SU-DHL-6 (cell line): ENCODE measurements around the gene STARD3NL.
"Not testable (repeated sequence)": the region's sequence is repeated elsewhere in the genome, so short reads cannot be mapped to it uniquely, and the experiment has no call there.

Experiments used
- H2AFZ ChIP-seq: fragments of 200-600 bp; sonication (generic); 2 replicates; pipeline ENCODE4 v1.6.1; 2014; ENCODE audit warnings: low read depth, mild to moderate bottlenecking, moderate library complexity, mixed read lengths, antibody characterized with exemption, low read length; ENCODE audit not compliant: severe bottlenecking
- H3F3A ChIP-seq: fragments of 200-600 bp; shearing (Covaris generic); 2 replicates; pipeline ENCODE4 v1.6.0; 2016; ENCODE audit warnings: antibody characterized with exemption, mild to moderate bottlenecking; ENCODE audit not compliant: insufficient read depth
- H3K27ac ChIP-seq: fragments of 200-600 bp; sonication (generic); 2 replicates; pipeline ENCODE4 v1.5.1; 2016; ENCODE audit warnings: low read depth, mild to moderate bottlenecking, low read length, moderate library complexity, mixed read lengths
- H3K27me3 ChIP-seq: fragments of 200-600 bp; sonication (generic), shearing (Covaris generic); 2 replicates; pipeline ENCODE4 v1.6.0; 2014; ENCODE audit warnings: mild to moderate bottlenecking, low read length
- H3K36me3 ChIP-seq: fragments of 200-600 bp; sonication (generic); 2 replicates; pipeline ENCODE4 v1.6.1; 2014; ENCODE audit warnings: mild to moderate bottlenecking, low read length, mixed read lengths
- H3K4me2 ChIP-seq: fragments of 300-600, 200-600 bp; shearing (Covaris generic), sonication (generic); 2 replicates; pipeline ENCODE4 v1.6.0; 2014; ENCODE audit warnings: low read length, low read depth, mild to moderate bottlenecking; ENCODE audit not compliant: poor library complexity, severe bottlenecking
- H3K4me3 ChIP-seq: fragments of 200-600 bp; sonication (generic); 2 replicates; pipeline ENCODE4 v1.5.1; 2014; ENCODE audit warnings: antibody characterized with exemption, low read length, mild to moderate bottlenecking, mixed read lengths; ENCODE audit not compliant: insufficient read depth, poor library complexity, severe bottlenecking
- H3K79me2 ChIP-seq: fragments of 200-600 bp; sonication (generic); 2 replicates; pipeline ENCODE4 v1.6.1; 2014; ENCODE audit warnings: mild to moderate bottlenecking, low read length, moderate library complexity; ENCODE audit not compliant: insufficient read depth
- H3K9ac ChIP-seq: fragments of 200-600 bp; sonication (generic); 2 replicates; pipeline ENCODE4 v1.7.0; 2014; ENCODE audit warnings: mild to moderate bottlenecking, low read length
- H3K9me2 ChIP-seq: fragments of 200-600 bp; sonication (generic); replicated peaks from 2 replicates; pipeline ENCODE4 v1.6.1; 2014; ENCODE audit warnings: low read length; ENCODE audit not compliant: insufficient read depth
- H3K9me3 ChIP-seq: fragments of 200-600 bp; sonication (generic); 2 replicates; pipeline ENCODE4 v1.6.1; 2014; ENCODE audit warnings: low read length, mixed read lengths; ENCODE audit not compliant: insufficient read depth
- H4K20me1 ChIP-seq: fragments of 200-600 bp; sonication (generic); 2 replicates; pipeline ENCODE4 v1.6.1; 2014; ENCODE audit warnings: low read depth, mild to moderate bottlenecking, antibody characterized with exemption, low read length, moderate library complexity, mixed read lengths
- CTCF ChIP-seq: fragments of 200-600 bp; sonication (generic); IDR thresholded peaks from one replicate; pipeline ENCODE4 v1.5.1; 2017; ENCODE audit warnings: antibody characterized with exemption, mild to moderate bottlenecking, low read length, moderate library complexity; ENCODE audit not compliant: insufficient read depth, poor library complexity, severe bottlenecking
- EZH2phosphoT487 ChIP-seq: fragments of 200-600 bp; sonication (generic), shearing (Covaris generic); conservative IDR thresholded peaks from 2 replicates; pipeline ENCODE4 v1.6.1; 2018; ENCODE audit warnings: mild to moderate bottlenecking, antibody characterized with exemption, low read length, moderate library complexity, mixed read lengths

Gene STARD3NL

GRCh38 chr7:38257350-38257677 lies 79.3 kb downstream of the STARD3NL start:
- H3K9ac ChIP-seq, result no peak overlapping the region
- TF ChIP-seq EZH2phosphoT487 (no peak), CTCF (no peak)
- no peaks in the 10 kb centered on the region for H3F3A ChIP-seq
- H3K36me3 ChIP-seq, result no peaks in the 10 kb centered on the region
- no peaks in the 10 kb centered on the region for H4K20me1 ChIP-seq
- no peak overlapping the region for H3K4me2 ChIP-seq
- no peak overlapping the region for H2AFZ ChIP-seq
- no peak overlapping the region for H3K27ac ChIP-seq
- no peaks in the 10 kb centered on the region for H3K79me2 ChIP-seq
- no peak overlapping the region for H3K4me3 ChIP-seq
- no peaks in the 10 kb centered on the region for H3K9me2 ChIP-seq
- no peaks in the 10 kb centered on the region for H3K27me3 ChIP-seq
- H3K9me3 ChIP-seq, result no peaks in the 10 kb centered on the region

- H3K9me3 ChIP-seq, H3K4me3 ChIP-seq, H3K27ac ChIP-seq, H3K36me3 ChIP-seq, H2AFZ ChIP-seq, H3K4me2 ChIP-seq, H3K27me3 ChIP-seq, H3K9ac ChIP-seq, H3K9me2 ChIP-seq, H3K79me2 ChIP-seq, H4K20me1 ChIP-seq, H3F3A ChIP-seq: not testable (repeated sequence)
These were observed 81.1 kb downstream of the STARD3NL start for GRCh38 chr7:38259157-38259556.

- H3K27me3 ChIP-seq, H3F3A ChIP-seq, H3K4me3 ChIP-seq, H3K79me2 ChIP-seq, H2AFZ ChIP-seq, H3K9ac ChIP-seq, H3K4me2 ChIP-seq, H3K9me2 ChIP-seq, H3K9me3 ChIP-seq, H3K27ac ChIP-seq, H3K36me3 ChIP-seq, H4K20me1 ChIP-seq: not testable (repeated sequence)
These were observed 83.6 kb downstream of the STARD3NL start for GRCh38 chr7:38261601-38262000.

DNA sequence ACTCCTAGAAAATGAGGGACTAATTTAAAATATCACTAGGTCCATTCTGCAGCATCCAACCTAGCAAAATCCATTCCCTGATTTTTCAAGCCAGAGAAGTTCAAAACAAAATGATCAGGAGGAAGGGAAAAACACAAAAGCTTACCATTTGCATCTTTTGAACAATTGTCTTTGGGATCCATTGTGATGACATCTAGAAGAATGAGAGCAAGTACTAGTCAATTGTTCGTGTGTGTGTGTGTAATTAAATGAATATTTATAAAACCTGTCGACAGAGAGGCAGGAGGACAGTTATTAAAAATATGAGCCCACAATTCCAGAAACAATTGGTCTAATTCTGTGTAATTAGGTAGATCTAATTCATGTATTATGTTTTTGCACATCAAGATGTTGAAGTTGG lies 84.0 kb downstream of the STARD3NL start:
- not testable (repeated sequence) for H3K9ac ChIP-seq, H3K79me2 ChIP-seq, H3F3A ChIP-seq, H3K9me2 ChIP-seq, H3K9me3 ChIP-seq, H3K27me3 ChIP-seq, H3K36me3 ChIP-seq, H3K4me3 ChIP-seq, H3K4me2 ChIP-seq, H2AFZ ChIP-seq, H4K20me1 ChIP-seq, H3K27ac ChIP-seq

GRCh38 chr7:38262545-38262944 lies 84.5 kb downstream of the STARD3NL start:
- H4K20me1 ChIP-seq, result no peaks in the 10 kb centered on the region
- no peak overlapping the region for H2AFZ ChIP-seq
- no peaks in the 10 kb centered on the region for H3K36me3 ChIP-seq
- no peak overlapping the region for H3K27ac ChIP-seq
- H3K79me2 ChIP-seq, result no peaks in the 10 kb centered on the region
- no peaks in the 10 kb centered on the region for H3K27me3 ChIP-seq
- no peak for TF ChIP-seq CTCF
- TF ChIP-seq EZH2phosphoT487, result no peak
- no peak overlapping the region for H3K9ac ChIP-seq
- H3K9me2 ChIP-seq, result no peaks in the 10 kb centered on the region
- H3K4me3 ChIP-seq, result no peak overlapping the region
- no peaks in the 10 kb centered on the region for H3F3A ChIP-seq
- no peak overlapping the region for H3K4me2 ChIP-seq
- H3K9me3 ChIP-seq, result no peaks in the 10 kb centered on the region

DNA sequence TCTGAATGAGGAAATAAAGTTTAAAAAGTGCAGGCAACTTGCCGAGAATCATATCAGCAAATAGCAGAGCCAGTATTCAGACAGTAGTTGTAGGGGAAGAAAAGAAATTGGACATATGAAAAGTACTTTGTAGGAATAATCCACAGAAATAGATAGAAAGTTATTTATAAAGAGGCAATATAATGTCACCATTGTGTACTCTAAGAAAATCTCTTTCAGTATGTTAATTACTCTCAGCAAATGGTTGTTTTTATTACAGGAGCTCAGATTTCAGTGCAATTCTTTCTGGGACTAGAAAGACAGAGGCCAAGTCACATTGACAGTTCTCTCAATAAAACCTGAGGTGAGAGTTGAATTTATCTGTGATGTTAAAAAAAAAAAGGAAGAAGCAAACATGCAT lies 85.2 kb downstream of the STARD3NL start:
- H2AFZ ChIP-seq, H3K79me2 ChIP-seq, H3K36me3 ChIP-seq, H3K27me3 ChIP-seq, H3K9me2 ChIP-seq, H3K27ac ChIP-seq, H3K4me2 ChIP-seq, H3K9ac ChIP-seq, H3F3A ChIP-seq, H4K20me1 ChIP-seq, H3K4me3 ChIP-seq, H3K9me3 ChIP-seq: not testable (repeated sequence)

DNA sequence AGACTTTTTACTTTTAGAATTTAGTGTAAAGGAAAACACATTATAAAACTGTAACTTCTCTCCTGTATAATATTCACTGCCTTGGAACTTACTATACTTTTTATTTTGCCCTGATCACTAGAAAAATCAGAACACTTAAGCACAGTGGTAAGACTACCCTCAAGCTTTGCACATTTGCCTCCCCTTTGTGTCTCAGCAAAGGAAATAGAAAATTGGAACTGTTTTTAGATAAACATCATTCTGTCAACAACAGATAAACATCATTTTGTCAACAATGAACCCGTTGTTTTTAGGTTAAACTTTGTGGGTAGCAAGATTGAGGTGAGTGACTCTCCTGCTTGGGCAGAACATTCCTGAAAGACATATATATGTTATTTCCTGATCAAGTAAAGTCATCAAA lies 86.6 kb downstream of the STARD3NL start:
- H2AFZ ChIP-seq, H3K27ac ChIP-seq, H3K27me3 ChIP-seq, H3K4me2 ChIP-seq, H3F3A ChIP-seq, H3K9me2 ChIP-seq, H4K20me1 ChIP-seq, H3K9me3 ChIP-seq, H3K4me3 ChIP-seq, H3K36me3 ChIP-seq, H3K9ac ChIP-seq, H3K79me2 ChIP-seq: not testable (repeated sequence)
